Measurements from ENCODE around the gene LMOD2. TPM values are rescaled to one million over a fixed set of nuclear protein-coding genes. Genes with fewer than 3 reads are reported as not detected.

Gene LMOD2
- total RNA-seq, 1 experiment from 2014 or later, result not detected

Other genes with a start within 250 kb of the LMOD2 start
- 0.74 and 1.0 TPM in 2 replicates for gene IQUB, start 121.3 kb upstream of the LMOD2 start, total RNA-seq (2014; rRNA removed; shearing (Covaris generic))
- 149 and 168 TPM in 2 replicates for gene NDUFA5, start 98.0 kb upstream of the LMOD2 start, total RNA-seq (2014; rRNA removed; shearing (Covaris generic))
- not detected in 2 replicates for gene ASB15, start 54.0 kb upstream of the LMOD2 start, total RNA-seq (2014; rRNA removed; shearing (Covaris generic))
- gene WASL, start 93.1 kb downstream of the LMOD2 start, total RNA-seq (2014; rRNA removed; shearing (Covaris generic)), result 11.0 and 12.7 TPM in 2 replicates
- 0.63 and 2.1 TPM in 2 replicates for gene HYAL4, start 189.3 kb downstream of the LMOD2 start, total RNA-seq (2014; rRNA removed; shearing (Covaris generic))

Data from Daoy (cell line).